Prostate gland (tissue), 2 donors: ENCODE measurements around the gene KCNC1.

Source experiments
- POLR2A ChIP-seq: fragments of 450-650 bp; IDR thresholded peaks from one replicate; pipeline ENCODE4 v1.6.1; 2016; ENCODE audit warnings: antibody characterized with exemption, mild to moderate bottlenecking
- TF ChIP-seq, protein P1 (sequence below), 4 experiments: fragments of 200-600 bp in 2 of 4; fragments of 450-650 bp in 2 of 4; sonication (generic) in 2 of 4; IDR thresholded peaks; 1 replicate in 3 of 4; 2 replicates in 1 of 4; pipeline ENCODE4 v1.5.1; 2016 to 2019; ENCODE audit warnings: antibody characterized with exemption in 4 of 4, mild to moderate bottlenecking in 2 of 4, moderate library complexity in 2 of 4

DNA sequence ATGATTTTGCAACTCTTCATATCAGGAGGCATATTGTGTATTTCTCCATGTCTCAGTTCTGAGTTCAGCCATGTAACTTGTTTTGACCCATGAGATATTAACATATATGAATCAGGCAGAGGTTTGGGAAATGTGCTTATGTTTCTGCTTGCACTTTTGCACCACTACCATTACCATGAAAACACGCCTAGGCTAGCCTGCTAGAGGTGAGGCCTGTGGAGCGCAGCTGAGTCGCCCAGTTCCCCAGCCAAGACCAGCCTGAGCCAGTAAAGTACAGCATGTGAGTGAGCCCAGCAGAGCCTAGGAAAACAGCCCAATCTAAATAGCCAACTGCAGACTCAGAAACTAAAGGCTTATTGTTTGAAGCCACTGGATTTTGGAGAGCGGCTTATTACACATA, 33.6 kb upstream of the KCNC1 start:
- TF ChIP-seq, protein P1, sequence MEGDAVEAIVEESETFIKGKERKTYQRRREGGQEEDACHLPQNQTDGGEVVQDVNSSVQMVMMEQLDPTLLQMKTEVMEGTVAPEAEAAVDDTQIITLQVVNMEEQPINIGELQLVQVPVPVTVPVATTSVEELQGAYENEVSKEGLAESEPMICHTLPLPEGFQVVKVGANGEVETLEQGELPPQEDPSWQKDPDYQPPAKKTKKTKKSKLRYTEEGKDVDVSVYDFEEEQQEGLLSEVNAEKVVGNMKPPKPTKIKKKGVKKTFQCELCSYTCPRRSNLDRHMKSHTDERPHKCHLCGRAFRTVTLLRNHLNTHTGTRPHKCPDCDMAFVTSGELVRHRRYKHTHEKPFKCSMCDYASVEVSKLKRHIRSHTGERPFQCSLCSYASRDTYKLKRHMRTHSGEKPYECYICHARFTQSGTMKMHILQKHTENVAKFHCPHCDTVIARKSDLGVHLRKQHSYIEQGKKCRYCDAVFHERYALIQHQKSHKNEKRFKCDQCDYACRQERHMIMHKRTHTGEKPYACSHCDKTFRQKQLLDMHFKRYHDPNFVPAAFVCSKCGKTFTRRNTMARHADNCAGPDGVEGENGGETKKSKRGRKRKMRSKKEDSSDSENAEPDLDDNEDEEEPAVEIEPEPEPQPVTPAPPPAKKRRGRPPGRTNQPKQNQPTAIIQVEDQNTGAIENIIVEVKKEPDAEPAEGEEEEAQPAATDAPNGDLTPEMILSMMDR (IDR thresholded peaks at IDR 0.05): no peak
- no peak for TF ChIP-seq POLR2A
